NCI-H1436 (cell line): Measurements from ENCODE around the gene KRTAP10-3.

Source experiments
- DNase-seq: peaks from one replicate; lab custom pipeline; 2025; lab: John Stamatoyannopoulos, UW

KRTAP10-3 gene

DNA sequence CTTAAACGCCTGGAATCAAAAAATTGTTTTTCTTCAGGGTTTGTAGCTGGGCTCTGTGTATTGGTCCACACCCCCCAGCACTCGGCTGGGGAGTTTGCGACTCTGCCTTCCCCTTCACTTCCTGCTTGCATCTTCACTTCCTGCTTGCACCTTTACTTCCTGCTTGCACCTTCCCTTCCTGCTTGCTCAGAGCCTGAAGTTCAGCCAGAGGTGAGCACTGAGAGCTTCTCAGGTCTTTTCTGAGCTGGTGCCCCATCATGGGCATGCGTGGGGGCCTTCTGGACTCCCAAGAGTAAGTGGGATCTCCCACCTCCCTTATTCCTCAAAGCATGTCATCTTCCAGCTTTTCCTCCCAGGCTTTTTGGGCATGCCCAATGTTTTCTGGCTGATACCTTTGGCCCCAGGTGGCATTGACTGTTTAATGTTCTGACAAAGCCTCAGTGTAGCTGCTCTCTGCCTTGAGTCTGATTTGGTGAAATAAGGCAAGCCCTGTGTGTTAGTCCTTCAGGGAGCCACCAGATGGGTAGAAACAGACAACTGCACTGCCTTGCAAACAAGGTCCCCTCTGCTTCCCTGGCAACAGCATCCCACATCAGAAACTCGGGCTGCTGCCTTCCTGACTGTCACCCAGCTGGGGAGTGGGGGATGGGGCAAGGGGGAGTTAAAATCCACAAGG, 10.8 kb downstream of the KRTAP10-3 start:
- no peak for DNase-seq

GRCh38 chr21:44544566-44544965, 14.0 kb downstream of the KRTAP10-3 start:
- DNase-seq: no peak

GRCh38 chr21:44542716-44543115, 15.9 kb downstream of the KRTAP10-3 start:
- DNase-seq: no peak

DNA sequence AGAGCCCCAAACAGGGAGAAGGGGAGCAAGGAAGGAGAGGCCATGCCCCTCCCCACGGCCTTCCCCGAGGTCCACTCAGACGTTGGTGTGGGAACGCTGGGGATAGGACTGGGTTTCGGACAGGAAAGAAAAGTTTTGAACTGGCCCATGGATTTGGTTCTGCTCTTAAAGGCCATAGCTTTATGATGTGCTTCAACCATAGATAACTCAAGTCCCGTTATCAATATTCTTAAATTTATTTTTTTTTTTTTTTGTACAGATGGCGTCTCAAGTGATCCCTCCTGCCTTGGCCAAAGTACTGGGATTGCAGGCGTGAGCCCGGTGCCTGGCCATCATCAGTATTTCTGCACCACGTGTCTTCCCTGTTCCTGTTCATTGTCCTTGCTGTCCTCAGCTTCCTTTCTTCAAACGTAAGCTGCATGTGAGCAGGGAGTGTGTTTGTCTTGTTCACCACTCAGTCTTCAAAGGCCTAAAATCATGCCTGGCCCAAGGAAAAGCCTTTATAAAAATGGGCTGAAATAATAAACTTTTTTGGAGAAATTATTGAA, 17.8 kb downstream of the KRTAP10-3 start:
- no peak for DNase-seq

DNA sequence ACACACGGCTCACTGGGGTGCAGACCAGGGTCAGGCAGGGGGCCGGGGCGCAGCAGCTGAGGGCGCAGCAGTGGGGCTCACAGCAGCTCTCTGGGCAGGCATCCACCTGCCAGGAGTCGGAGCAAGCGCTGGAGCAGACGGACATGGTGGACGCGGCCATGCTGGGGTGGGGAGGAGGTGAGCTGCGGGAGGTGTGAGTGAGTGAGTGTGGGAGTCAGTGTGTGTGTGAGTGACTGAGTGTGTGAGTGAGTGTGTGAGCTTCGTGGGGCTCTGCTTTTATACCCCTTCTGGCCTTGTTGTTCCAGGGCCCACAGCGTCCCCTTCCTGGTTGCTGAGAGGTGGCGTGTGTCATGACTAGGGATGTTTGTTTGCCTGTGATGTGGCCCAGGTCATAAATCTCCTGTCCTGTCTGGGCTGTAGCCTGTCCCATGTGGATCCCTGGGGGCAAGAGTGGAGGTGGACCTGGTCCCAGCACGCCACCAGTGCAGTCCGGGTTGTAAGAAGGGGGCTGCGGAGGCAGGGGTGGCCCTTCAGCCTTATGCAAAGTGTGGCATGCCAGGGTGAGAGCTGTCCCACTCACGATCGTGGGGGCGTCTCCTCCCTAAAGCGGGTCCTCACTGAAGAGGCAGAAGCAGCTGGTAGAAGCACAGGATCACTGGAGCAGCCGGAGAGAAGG, 18.5 kb downstream of the KRTAP10-3 start, which contains the start of gene KRTAP10-1:
KRTAP10-1 (minus strand) TSS at position 205 of the 676 bp plus-strand sequence; CDS start at position 160, 45 bp downstream.
- DNase-seq: no peak

- DNase-seq: no peak
Measured at GRCh38 chr21:44539046-44539445, 19.5 kb downstream of the KRTAP10-3 start.

GRCh38 chr21:44537930-44538911, 20.4 kb downstream of the KRTAP10-3 start:
- DNase-seq: no peak

- DNase-seq: no peak
Measured at GRCh38 chr21:44535963-44536362, 22.6 kb downstream of the KRTAP10-3 start.

GRCh38 chr21:44534688-44535087, 23.9 kb downstream of the KRTAP10-3 start:
- DNase-seq: no peak

DNA sequence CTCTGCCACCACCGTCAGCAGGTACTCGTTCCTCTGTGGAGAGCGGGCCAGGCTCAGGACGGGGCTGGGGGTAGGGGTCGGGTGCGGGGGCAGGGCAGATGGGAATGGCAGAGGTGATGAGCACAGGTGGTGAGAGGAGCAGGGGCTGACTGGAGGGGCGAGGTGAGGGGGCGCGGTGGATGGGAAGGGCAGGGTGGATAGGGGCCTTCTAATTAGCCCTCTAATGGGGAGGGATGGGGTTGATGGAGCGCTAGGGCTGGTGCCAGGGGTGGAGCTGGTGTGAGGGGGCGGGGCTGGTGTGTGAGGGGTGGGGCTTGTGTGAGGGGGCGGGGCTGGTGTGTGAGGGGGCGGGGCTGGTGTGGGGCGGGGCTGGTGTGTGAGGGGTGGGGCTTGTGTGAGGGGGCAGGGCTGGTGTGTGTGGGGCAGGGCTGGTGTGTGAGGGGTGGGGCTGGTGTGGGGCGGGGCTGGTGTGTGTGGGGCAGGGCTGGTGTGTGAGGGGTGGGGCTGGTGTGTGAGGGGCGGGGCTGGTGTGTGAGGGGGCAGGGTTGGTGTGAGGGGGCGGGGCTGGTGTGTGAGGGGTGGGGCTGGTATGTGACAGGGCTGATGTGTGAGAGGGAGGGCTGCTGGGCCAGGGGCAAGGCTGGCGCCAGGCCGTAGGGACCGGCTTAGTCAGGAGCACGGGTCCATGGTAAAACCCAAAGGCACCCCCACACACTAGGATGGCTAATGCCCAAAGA, 24.5 kb downstream of the KRTAP10-3 start:
- DNase-seq: no peak

DNA sequence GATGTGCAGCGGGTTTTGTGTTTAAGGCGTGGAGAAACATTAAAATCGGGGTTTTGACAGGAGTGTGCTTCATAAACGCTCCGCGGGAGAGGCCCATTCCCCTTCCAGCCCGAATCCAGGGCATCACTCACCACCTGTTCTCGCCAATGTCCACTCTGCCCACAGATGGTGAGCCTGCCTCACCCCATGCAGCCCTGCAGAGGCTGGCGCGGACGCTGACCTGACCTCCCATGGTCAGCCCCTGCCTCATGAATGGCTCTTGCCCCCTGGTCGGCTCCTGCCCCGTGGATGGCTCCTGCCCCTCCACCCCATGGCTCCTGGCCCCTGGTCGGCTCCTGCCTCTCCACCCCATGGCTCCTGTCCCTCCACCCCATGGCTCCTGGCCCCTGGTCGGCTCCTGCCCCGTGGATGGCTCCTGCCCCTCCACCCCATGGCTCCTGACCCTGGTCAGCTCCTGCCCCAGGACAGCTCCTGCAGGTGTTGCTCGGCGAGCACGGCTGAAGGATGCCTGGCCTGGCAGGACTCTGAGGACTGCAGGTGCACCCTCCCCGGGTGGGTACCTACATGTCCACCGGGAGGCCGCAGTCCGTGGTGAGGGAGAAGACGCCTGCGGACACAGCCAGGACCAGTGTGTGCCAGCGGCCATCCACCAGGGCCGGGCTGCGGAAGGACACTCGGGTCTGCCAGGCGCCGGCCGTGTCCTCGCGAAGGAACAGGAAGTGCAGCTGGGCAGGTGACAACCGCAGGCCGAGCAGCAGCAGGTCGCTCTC, 25.3 kb downstream of the KRTAP10-3 start:
- no peak for DNase-seq

DNA sequence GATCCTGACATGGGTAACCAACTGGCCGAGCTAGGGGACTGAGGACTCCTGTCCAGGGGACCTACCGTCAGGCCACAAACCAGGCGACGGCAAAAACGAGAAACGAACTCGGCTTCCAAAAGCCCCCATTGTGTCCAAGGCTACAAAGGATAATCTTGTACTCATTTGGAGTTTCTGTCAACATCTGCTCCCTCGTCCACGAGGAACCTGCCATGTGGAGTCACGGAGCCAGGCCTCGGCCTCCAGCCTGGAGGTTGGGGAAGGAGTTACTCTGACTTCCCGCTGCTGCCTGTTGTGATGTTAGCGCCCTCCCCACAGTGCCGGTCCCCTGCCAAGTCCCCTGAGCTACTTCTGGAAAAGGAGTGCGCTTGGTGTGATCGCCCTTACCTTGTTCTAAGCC, 25.9 kb downstream of the KRTAP10-3 start:
- no peak for DNase-seq

- no peak for DNase-seq
Measured at GRCh38 chr21:44531606-44532564, 26.7 kb downstream of the KRTAP10-3 start.

GRCh38 chr21:44530903-44531605, 27.5 kb downstream of the KRTAP10-3 start:
- DNase-seq: no peak

DNA sequence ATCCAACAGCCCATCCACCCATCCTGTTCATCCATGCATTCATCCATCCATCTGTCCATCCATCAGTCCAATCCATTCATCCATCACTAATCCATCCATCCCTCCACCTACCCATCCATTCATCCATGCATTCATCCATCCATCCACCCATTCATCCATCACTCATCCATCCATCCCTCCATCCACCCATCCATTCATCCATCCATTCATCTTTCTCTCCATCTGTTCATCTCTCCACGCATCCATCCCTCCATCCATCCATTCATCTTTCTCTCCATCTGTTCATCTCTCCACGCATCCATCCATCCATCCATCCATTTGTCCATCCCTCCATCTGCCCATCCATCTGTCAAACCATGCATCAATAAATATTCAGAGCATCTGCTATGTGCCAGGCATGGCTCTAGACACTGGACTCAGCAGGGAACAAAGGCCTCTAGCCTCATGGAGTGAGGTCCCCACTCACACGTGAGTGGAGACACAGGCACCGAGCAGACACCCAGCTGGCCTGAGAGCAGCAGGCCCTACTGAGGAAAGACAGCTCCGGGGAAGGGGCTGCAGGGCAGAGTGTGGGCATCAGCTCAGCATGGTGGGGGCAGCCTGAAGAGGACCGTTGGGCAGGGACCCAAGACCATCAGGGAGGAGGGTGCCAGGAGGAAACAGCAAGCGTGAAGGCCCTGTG, 28.2 kb downstream of the KRTAP10-3 start:
- no peak for DNase-seq

DNA sequence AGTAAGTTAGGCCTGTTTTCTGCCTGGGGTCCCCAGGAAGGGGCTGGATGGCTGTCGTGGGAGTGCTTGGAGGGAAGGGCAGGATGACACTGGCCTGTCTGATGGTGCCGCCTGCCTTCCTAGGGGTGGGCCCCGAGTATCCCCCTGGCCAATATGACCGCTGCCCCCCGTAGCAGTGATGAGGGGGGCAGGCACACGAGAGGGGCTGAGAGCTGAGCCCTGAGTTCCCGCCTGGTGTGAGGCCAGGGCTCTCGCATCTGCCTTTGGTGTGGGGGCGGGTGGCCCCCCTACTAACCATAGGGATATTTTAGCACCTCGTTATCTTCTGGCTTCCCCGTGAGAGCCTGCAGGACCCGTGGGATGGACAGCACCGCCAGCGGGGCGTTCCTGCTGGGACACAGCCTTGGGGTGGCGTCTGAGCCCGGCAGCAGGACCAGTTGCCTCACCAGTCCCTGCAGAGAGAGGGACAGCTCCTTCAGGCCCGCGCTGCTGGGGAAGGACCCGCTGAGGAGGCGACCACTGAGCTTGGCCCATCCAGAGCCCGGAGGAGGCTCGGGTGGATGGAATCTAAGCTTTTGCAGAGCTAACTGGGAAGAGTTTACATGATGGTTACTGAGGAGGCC, 29.0 kb downstream of the KRTAP10-3 start:
- DNase-seq: no peak

DNA sequence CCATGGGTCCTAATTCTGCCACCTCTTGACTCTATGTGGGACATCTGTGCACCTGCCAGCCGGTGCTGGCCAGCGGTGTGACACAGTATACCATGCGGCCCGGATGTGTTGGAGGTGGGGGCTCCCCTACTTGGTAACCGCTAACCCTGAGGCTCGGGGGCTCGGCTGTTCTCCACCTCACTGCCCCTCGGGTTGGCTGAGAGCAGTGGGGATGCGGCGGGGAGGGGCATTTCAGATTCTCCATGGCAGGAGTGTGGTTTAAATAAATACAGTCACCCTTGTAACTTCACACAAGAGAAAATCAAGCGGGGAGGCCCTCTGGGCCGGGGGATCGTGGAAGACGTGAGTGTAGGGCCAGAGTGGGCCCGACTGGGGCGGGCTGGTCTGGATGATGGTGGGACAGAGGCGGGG, 29.6 kb downstream of the KRTAP10-3 start:
- no peak for DNase-seq

DNA sequence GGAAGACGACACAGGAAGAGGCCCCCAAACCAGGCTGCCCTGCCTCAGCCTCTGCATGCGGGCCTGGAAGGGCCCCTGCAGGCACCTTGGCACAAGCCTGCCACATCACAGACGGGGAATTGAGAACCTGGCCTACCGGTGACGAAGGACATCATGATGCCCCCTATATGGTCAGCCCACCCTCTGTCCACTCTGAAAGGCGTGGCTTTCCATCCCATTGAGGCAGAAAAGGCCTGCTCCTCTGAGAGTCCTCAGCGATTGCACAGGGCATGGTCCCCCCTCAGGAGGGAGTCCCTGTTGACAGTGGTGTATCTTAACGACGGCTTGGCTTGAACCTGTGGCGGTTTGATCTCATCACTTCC, 30.0 kb downstream of the KRTAP10-3 start:
- no peak for DNase-seq
